Fibroblast of the aortic adventitia (primary cell): Measurements from ENCODE around the gene FTCD. TPM values are rescaled to one million over a fixed set of nuclear protein-coding genes. Genes with fewer than 3 reads are reported as not detected.

Source experiments
- DNase-seq: peaks from one replicate; pipeline ENCODE4 v3.0.0-alpha.2; 2010; ENCODE audit warnings: low read depth
- H3K4me3 ChIP-seq: 2 replicates; pipeline ENCODE4 v1.5.1; 2011; ENCODE audit warnings: low read depth, mild to moderate bottlenecking, control low read depth, low read length, moderate library complexity
- CTCF ChIP-seq: IDR thresholded peaks from 2 replicates; pipeline ENCODE4 v1.5.1; 2011; ENCODE audit warnings: mild to moderate bottlenecking, low read length, control low read depth, inconsistent platforms; ENCODE audit not compliant: insufficient read depth
- total RNA-seq: library from RNA; depleted of rRNA; stranded (reverse); fragments of >200 nt; gene quantifications from 2 replicates; pipeline ENCODE4 v1.2.3, GENCODE V29; 2012; ENCODE audit warnings: low replicate concordance

Gene FTCD
- total RNA-seq, 1 donor = 0.27 TPM

- TF ChIP-seq CTCF = no peak
- H3K4me3 ChIP-seq = no peak overlapping the region
- DNase-seq = no peak
Observed at GRCh38 chr21:46131588-46131837, 23.9 kb downstream of the FTCD start.

GRCh38 chr21:46130831-46131587 is 24.4 kb downstream of the FTCD start:
- TF ChIP-seq CTCF = no peak
- no peak for DNase-seq
- H3K4me3 ChIP-seq = no peak overlapping the region

DNA sequence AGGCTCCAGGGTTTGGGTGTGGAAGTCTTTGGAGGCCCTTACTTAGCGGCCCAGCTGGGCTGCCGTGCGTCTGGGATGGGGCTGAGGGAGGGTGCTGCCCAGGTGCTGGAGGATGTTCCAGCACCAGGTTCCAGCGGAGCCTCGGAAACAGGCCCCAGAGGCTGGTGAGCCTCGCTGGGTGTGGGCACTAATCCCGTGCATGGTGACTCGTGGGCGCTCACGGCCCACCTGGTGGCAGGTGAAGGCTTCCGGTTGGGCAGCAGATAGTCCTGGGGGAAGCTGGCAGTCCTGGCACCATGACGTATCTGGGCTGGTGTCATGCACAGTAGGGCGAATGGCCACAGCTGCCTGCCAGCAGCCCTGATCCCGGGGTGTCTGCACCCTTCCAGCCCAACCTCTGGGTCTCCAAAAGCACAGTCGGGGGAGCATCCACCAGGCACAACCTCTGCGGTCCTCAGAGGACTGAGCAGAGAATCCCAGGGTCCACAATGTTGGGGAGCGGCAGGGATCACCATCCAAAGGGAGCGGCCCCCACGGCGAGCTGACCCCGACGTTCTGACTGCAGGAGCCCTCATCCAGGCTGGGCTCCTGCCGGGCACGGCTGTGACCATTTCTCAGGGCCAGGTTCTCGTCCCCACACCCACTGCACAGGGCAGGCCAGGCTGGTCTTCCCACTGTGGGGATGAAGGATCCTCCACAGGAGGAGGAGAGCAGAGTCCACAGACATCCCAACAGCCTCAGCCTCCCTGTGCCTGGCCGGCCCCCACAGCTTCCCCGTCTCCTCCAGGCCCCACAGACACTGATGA is 25.3 kb downstream of the FTCD start:
- no peak for DNase-seq
- H3K4me3 ChIP-seq = no peak overlapping the region
- TF ChIP-seq CTCF = no peak

- TF ChIP-seq CTCF = no peak
- no peak overlapping the region for H3K4me3 ChIP-seq
- DNase-seq = no peak
Observed at GRCh38 chr21:46128933-46129571, 26.3 kb downstream of the FTCD start.

DNA sequence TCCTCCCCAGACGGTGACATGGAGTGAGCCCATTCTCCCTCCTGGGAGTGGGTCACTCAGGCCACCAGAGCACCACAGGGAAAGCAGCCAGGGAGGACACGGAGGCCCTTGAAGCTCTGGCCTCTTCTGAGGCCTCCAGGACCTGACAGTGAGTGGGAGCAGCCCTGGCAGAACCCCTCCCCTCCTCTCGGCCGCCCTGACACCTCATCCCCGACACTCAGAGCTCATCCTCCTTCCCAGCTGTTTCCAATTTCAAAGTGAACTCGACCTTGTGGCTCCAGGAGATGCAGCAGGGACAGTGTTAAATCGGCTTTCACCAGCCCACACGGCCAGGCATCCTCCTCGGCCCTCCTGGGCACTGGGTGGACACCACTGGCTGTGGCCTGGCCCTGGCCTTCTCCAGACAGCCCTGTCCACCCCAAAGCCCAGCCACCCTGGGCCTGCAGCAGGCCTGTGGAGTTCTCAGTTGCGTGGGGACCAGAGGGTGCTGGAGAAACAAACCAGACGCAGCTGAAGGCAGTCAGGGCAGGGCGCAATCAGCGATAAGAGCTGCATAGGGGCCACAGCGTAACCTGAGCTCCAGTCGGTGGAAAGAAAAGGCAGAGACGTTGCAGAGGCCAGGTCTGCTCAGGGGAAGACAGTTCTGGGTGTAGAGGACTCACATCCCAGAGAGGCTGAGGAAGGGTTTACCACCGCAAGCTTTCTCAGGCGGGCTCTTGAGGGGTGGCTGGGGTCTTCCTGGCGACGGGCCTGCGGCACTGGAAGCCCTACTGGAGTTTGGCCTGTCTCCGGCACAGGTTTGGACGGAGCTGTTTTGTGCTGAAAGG is 27.1 kb downstream of the FTCD start:
- no peak overlapping the region for H3K4me3 ChIP-seq
- TF ChIP-seq CTCF = no peak
- no peak for DNase-seq
